ENCODE data around the gene TPSAB1.
"Not testable (repeated sequence)": the region's sequence is repeated elsewhere in the genome, so short reads cannot be mapped to it uniquely, and the experiment has no call there.

- TF ChIP-seq CTCF (IDR thresholded peaks at IDR 0.05; ENCODE audit: low read depth, low read length); POLR2A (IDR thresholded peaks at IDR 0.05; ENCODE audit: extremely low read depth, insufficient read length); MYC (IDR thresholded peaks at IDR 0.05; ENCODE audit: low read depth, low read length): not testable (repeated sequence)
Observed at GRCh38 chr16:1241081-1241480, 576 bp downstream of the TPSAB1 start.
